Naive B cell (primary cell): ENCODE measurements around the gene NELFB. TPM values are rescaled to one million over a fixed set of nuclear protein-coding genes. Genes with fewer than 3 reads are reported as not detected.

Experiments used
- ATAC-seq, 2 donors: fragments of 150-1000 bp; cut with Tn5 transposase; 2 replicates each; pipeline ENCODE4 v1.10.0; 2021; ENCODE audit warnings: low read depth in 2 of 2, mild to moderate bottlenecking in 2 of 2, moderate library complexity in 2 of 2
- DNase-seq: peaks from one replicate; pipeline ENCODE4 v3.0.0; 2022
- H3K27ac Mint-ChIP-seq, 6 donors: one replicate each; pipeline ENCODE4 v1.8.0; 2020 to 2022; ENCODE audit warnings: mild to moderate bottlenecking in 6 of 6, mixed read lengths in 6 of 6, moderate library complexity in 5 of 6, inconsistent platforms in 2 of 6
- H3K27me3 Mint-ChIP-seq, 3 donors: one replicate each; pipeline ENCODE4 v1.8.0; 2021 to 2022; ENCODE audit warnings: mixed read lengths in 3 of 3, mild to moderate bottlenecking in 1 of 3
- H3K36me3 Mint-ChIP-seq, 2 donors: one replicate each; pipeline ENCODE4 v1.8.0; 2020 to 2022; ENCODE audit warnings: mixed read lengths in 2 of 2, inconsistent platforms in 1 of 2, mild to moderate bottlenecking in 1 of 2
- H3K4me1 Mint-ChIP-seq, 3 donors: one replicate each; pipeline ENCODE4 v1.8.0; 2020 to 2022; ENCODE audit warnings: mixed read lengths in 3 of 3, inconsistent platforms in 1 of 3, mild to moderate bottlenecking in 1 of 3, moderate library complexity in 1 of 3
- H3K4me3 Mint-ChIP-seq, 8 donors: one replicate each; pipeline ENCODE4 v1.8.0; 2020 to 2022; ENCODE audit warnings: mild to moderate bottlenecking in 8 of 8, mixed read lengths in 8 of 8, moderate library complexity in 8 of 8, inconsistent platforms in 2 of 8
- H3K9me3 Mint-ChIP-seq, 7 donors: one replicate each; pipeline ENCODE4 v1.8.0; 2020 to 2022; ENCODE audit warnings: mixed read lengths in 7 of 7, mild to moderate bottlenecking in 5 of 7, inconsistent platforms in 2 of 7, moderate library complexity in 1 of 7
- polyA plus RNA-seq, 6 donors: library from polyadenylated mRNA; unstranded; fragments of 300-500 nt; fragmentation: Illumina TruSeq; gene quantifications; one replicate each; pipeline ENCODE4 v1.2.3, GENCODE V29; 2021; ENCODE audit warnings: low read depth in 6 of 6

NELFB gene
- polyA plus RNA-seq, 6 donors from 2014 or later: 23.5 to 37.8 (median 27.2) TPM

- Mint-ChIP-seq H3K9me3 (peaks cover 0 to under 1% (median 0%) of the 10 kb centered on the region in 7 donors), H3K4me1 (peaks cover 25 to 32% (median 26%) of the 10 kb centered on the region in 3 donors), H3K36me3 (peaks cover 5 to 8% of the 10 kb centered on the region in 2 donors), H3K27ac (no peak overlapping the region), H3K27me3 (no peaks in the 10 kb centered on the region), H3K4me3 (no peak overlapping the region)
- DNase-seq (no peak), ATAC-seq (no peak)
Measured at GRCh38 chr9:137266585-137267453, 11.7 kb downstream of the NELFB start.

DNA sequence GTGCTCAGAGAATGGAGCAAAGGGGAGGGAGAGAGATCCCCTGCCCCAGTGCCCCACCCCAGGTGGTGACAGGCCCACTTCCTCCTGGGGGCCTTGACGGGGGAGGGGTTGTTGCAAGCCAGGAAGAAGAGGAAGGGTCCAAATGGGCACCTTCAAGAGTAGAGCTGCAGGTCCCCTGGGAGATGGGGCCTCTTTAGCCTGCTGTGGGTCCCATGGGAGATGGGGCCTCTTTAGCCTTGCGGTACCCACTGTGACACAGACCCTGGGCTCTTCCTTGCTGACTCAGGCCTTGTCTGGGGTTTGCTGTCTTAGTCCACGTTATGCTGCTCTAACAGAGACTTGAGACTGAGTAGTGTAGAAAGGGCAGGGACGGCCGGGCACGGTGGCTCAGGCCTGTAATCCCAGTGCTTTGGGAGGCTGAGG is 12.8 kb downstream of the NELFB start:
- H3K27me3 Mint-ChIP-seq: no peaks in the 10 kb centered on the region
- H3K9me3 Mint-ChIP-seq: no peaks in the 10 kb centered on the region
- DNase-seq: no peak
- peak overlapping the region in 7 of 8 donors; percentile 29 to 61 (median 51) for H3K4me3 Mint-ChIP-seq
- peaks cover 24 to 32% (median 26%) of the 10 kb centered on the region in 3 donors for H3K4me1 Mint-ChIP-seq
- ATAC-seq: peak; percentile 33 to 36
- H3K36me3 Mint-ChIP-seq: peaks cover 5 to 8% of the 10 kb centered on the region in 2 donors
- H3K27ac Mint-ChIP-seq: peak overlapping the region; percentile 20 to 84 (median 58)

DNA sequence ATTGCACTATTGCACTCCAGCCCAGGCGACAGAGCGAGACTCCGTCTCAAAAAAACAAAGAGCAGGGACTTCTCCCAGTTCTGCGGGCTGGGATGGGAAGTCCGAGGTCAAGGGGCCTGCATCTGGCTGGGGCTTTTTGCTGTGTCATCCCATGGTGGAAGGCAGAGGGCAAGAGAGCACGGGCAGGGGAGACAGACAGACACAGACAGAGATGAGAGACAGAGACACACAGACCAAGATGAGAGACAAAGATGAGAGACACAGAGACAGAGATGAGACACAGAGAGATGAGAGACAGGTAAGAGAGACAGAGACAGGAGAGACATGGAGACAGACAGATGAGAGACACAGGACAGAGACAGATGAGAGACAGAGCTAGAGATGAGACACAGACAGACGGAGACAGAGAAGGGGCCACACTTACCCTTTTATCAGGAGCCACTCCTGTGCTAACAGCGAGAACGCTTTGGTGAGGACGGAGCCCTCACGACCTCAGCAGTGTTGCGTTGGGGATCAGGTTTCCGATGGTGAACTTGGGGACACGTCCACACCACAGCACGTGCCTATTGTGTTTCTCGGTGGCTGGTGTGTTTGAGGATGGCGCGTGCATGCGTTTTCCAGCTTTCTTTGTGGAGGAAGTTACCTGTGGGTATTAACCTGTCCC is 13.5 kb downstream of the NELFB start:
- peaks cover 21 to 29% (median 26%) of the 10 kb centered on the region in 3 donors for H3K4me1 Mint-ChIP-seq
- no peaks in the 10 kb centered on the region for H3K9me3 Mint-ChIP-seq
- H3K27ac Mint-ChIP-seq: peak overlapping the region in 4 of 6 donors; percentile 31 to 68 (median 46)
- ATAC-seq: peak in 1 of 2 donors; percentile 15
- DNase-seq: no peak
- peak overlapping the region in 6 of 8 donors; percentile 27 to 61 (median 53) for H3K4me3 Mint-ChIP-seq
- H3K36me3 Mint-ChIP-seq: peaks cover 5 to 8% of the 10 kb centered on the region in 2 donors
- H3K27me3 Mint-ChIP-seq: no peaks in the 10 kb centered on the region

DNA sequence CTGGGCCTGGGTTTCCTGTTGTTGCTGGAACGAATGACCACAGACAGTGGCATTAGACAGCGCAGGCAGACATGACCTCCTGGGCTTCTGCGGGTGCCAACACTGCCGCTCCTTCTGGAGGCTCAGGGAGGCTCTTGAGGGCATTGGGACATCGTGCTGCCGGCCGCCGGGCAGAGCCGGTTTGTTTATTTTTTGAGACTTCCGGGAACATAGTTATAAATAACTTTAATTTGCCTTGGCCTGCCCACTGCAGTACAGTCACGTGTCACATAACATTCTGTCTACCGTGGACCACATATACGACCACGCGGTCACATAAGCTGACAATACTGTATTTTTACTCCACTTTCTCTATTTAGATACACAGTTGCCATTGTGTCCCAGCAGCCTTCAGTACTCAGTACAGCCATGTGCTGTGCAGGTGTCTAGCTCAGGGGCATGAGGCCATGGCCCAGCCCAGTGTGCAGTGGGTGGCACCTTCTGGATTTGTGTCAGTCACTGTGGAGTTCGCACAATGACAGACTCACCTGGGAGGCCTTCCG is 14.2 kb downstream of the NELFB start:
- H3K4me3 Mint-ChIP-seq: peak overlapping the region in 6 of 8 donors; percentile 27 to 59 (median 48)
- no peaks in the 10 kb centered on the region for H3K9me3 Mint-ChIP-seq
- H3K27ac Mint-ChIP-seq: peak overlapping the region in 2 of 6 donors; percentile 10 to 50
- peaks cover 21 to 27% (median 27%) of the 10 kb centered on the region in 3 donors for H3K4me1 Mint-ChIP-seq
- no peaks in the 10 kb centered on the region for H3K27me3 Mint-ChIP-seq
- ATAC-seq (peak; percentile 36 to 67), DNase-seq (no peak)
- H3K36me3 Mint-ChIP-seq: peaks cover 5 to 8% of the 10 kb centered on the region in 2 donors

GRCh38 chr9:137270929-137271695 is 16.0 kb downstream of the NELFB start:
- no peak for ATAC-seq
- Mint-ChIP-seq H3K9me3 (no peaks in the 10 kb centered on the region), H3K36me3 (peaks cover 5 to 8% of the 10 kb centered on the region in 2 donors), H3K4me1 (peaks cover 36 to 44% (median 44%) of the 10 kb centered on the region in 3 donors), H3K27ac (peak overlapping the region in 1 of 6 donors; percentile 44), H3K27me3 (no peaks in the 10 kb centered on the region), H3K4me3 (peak overlapping the region in 1 of 8 donors; percentile 16)
- no peak for DNase-seq

- H3K36me3 Mint-ChIP-seq: peaks cover 5 to 8% of the 10 kb centered on the region in 2 donors
- H3K27me3 Mint-ChIP-seq: no peaks in the 10 kb centered on the region
- no peak for DNase-seq
- peaks cover 38 to 48% (median 47%) of the 10 kb centered on the region in 3 donors for H3K4me1 Mint-ChIP-seq
- H3K9me3 Mint-ChIP-seq: no peaks in the 10 kb centered on the region
- H3K27ac Mint-ChIP-seq: peak overlapping the region in 1 of 6 donors; percentile 44
- H3K4me3 Mint-ChIP-seq: no peak overlapping the region
- ATAC-seq: no peak
Measured at GRCh38 chr9:137271696-137272076, 16.6 kb downstream of the NELFB start.

DNA sequence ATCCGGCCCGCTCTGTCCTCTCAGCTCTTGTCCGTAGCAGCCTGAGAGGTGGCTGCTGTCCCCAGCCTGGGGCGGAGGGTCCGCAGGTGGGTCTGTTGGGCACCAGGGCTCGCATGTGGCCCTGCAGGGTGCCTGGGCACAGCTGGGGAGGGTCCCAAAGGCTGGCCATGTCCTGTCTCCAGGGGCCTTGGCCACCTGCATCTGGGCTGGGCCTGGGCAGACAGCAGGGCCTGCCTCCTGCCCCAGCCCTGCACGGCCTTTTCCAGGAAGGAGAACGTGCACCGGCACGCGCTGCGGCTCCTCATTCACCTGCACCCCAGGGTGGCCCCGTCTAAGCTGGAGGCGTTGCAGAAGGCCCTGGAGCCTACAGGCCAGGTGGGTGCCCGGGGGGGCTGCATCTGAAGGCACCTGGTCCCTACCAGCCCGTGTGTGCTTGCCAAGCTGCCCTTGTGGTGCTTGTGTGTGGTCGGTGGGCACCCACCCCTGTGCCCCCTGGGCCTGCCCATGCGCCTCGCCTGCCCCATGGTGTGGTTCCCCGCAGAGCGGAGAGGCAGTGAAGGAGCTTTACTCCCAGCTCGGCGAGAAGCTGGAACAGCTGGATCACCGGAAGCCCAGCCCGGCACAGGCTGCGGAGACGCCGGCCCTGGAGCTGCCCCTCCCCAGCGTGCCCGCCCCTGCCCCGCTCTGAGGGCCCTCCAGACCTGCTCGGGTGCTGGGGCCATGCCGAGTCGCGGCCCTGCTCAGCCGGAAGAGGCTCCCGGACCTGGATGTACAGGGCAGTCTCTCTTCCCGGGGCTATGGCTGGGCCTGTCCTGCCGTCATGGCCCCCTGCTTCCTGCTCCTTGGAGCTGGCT is 17.3 kb downstream of the NELFB start:
- no peak overlapping the region for H3K27ac Mint-ChIP-seq
- no peak overlapping the region for H3K4me3 Mint-ChIP-seq
- H3K4me1 Mint-ChIP-seq: peaks cover 44 to 56% (median 49%) of the 10 kb centered on the region in 3 donors
- no peaks in the 10 kb centered on the region for H3K9me3 Mint-ChIP-seq
- no peak for DNase-seq
- no peaks in the 10 kb centered on the region for H3K27me3 Mint-ChIP-seq
- H3K36me3 Mint-ChIP-seq: peaks cover 5 to 8% of the 10 kb centered on the region in 2 donors
- ATAC-seq: no peak

- H3K9me3 Mint-ChIP-seq: no peaks in the 10 kb centered on the region
Measured at GRCh38 chr9:137273095-137273490, 18.0 kb downstream of the NELFB start.

DNA sequence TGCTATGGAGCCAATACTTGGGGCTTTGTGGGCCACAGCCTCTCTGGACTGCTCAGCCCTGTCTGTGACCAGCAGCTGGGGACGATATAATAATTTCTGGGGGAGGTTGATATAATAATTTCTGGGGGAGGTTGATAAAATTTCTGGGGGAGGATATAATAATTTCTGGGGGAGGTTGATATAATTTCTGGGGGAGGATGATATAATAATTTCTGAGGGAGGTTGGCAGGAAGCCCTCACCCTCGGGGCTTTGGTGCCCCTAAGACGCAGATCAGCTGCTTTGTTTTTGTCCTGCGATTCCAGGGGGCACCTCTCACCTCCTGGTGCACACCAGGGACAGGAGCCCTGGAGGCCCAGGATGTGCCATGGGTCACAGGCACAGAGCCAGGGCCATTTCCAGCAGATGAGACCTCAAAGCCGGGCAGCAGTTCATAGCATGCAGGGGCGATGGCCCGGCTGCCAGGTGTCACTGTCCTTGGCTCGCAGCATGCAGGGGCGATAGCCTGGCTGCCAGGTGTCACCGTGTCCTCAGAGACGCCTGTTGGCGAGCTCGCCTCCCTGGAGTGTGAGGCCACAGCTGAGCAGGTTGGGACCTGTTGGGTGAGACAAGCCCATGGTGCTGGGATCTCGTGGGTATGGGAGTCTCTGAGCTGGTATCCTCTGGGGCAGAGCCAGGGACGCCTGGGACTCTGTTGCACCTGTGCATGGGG is 18.6 kb downstream of the NELFB start:
- DNase-seq (no peak), ATAC-seq (no peak)
- Mint-ChIP-seq H3K27ac (peak overlapping the region in 1 of 6 donors; percentile 85), H3K4me3 (peak overlapping the region in 2 of 8 donors; percentile 58 to 85), H3K36me3 (peaks cover 2 to 3% of the 10 kb centered on the region in 2 donors), H3K4me1 (peaks cover 36 to 50% (median 39%) of the 10 kb centered on the region in 3 donors), H3K27me3 (no peaks in the 10 kb centered on the region), H3K9me3 (no peaks in the 10 kb centered on the region)

More at GRCh38 chr9:137273095-137273490, 18.0 kb downstream of the NELFB start:
- Mint-ChIP-seq H3K36me3 (peaks cover 5 to 8% of the 10 kb centered on the region in 2 donors), H3K4me1 (peaks cover 43 to 55% (median 43%) of the 10 kb centered on the region in 3 donors), H3K27ac (no peak overlapping the region), H3K27me3 (no peaks in the 10 kb centered on the region), H3K4me3 (no peak overlapping the region)
- DNase-seq (no peak), ATAC-seq (no peak)

DNA sequence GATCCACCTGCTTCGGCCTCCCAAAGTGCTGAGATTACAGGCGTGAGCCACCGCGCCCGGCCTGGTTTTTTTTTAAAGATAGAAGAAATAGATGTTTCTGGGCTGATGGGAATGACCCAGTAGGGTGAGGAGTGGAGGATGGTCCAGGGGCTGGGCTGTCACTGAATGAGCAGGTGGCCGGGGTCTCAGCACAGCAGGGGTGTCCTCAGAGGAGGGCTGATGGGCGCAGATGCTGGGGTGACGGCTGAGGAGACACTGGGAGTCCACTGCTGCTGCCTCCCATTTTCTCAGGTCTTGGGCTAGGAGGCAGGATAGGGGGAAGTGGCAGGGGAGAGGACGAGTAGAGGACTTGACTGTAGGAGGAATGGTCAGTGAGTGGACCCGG is 20.1 kb downstream of the NELFB start:
- Mint-ChIP-seq H3K27ac (peak overlapping the region in 4 of 6 donors; percentile 22 to 94 (median 86)), H3K27me3 (no peaks in the 10 kb centered on the region), H3K36me3 (no peaks in the 10 kb centered on the region), H3K9me3 (no peaks in the 10 kb centered on the region), H3K4me1 (peaks cover 27 to 42% (median 32%) of the 10 kb centered on the region in 3 donors), H3K4me3 (peak overlapping the region in 6 of 8 donors; percentile 37 to 90 (median 66))
- DNase-seq (no peak), ATAC-seq (no peak)

DNA sequence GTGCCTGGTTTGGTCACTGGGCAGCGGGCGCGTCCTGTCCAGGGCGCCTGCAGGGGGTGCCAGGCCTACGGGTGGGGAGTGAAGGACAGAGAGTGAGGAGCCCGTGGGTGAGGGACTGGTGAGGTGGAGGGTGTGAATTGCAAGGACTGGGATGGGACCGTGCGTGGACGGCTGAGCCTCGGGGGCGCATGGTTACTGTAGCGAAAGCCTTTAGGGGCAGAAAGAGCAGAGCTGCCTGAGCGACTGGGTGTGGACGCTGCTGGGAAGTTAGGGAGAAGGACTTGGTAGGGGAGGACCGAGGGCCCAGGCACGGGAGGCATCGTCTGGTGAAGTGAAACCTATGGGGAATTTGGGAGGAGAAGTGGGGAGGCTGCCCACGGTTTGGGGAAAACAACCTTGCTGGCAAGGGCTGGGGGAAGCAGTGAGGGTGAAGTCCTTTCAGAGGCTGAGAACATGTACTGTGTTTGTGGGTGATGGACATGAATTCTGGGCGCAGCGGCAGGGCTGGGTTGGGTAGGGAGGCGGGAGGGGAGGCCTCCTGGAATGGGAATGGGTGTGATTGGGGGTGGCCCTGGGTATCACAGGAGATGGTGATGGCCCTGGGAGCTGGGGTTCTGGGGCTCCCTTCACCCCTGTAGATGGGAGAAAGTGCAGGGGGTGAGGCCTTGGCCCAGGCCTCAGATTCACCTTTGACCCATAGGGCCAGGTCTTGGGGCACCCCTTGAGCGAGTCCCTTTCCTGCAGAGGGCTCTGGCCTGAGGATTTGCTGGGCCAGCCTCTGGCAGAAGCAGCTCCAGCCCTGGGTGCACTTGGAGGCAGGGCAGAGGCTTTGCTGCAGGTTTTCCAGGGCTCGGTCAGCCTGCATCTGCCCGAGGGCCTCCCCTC is 20.7 kb downstream of the NELFB start:
- H3K4me3 Mint-ChIP-seq: peak overlapping the region; percentile 45 to 90 (median 68)
- peak overlapping the region in 3 of 6 donors; percentile 38 to 94 (median 85) for H3K27ac Mint-ChIP-seq
- H3K27me3 Mint-ChIP-seq: no peaks in the 10 kb centered on the region
- DNase-seq (no peak), ATAC-seq (no peak)
- H3K4me1 Mint-ChIP-seq: peaks cover 28 to 42% (median 32%) of the 10 kb centered on the region in 3 donors
- no peaks in the 10 kb centered on the region for H3K36me3 Mint-ChIP-seq
- no peaks in the 10 kb centered on the region for H3K9me3 Mint-ChIP-seq
